Nephron (organoid): Measurements from ENCODE around the gene PDSS2.

Source experiments
- H3K27ac Mint-ChIP-seq, 3 experiments: 2 replicates each; pipeline ENCODE4 v1.8.0; 2020; ENCODE audit warnings: mixed read lengths in 3 of 3, mild to moderate bottlenecking in 2 of 3, moderate library complexity in 1 of 3
- H3K27me3 Mint-ChIP-seq: 2 replicates; pipeline ENCODE4 v1.8.0; 2021; ENCODE audit warnings: low read depth, mild to moderate bottlenecking, moderate library complexity, mixed read lengths
- H3K36me3 Mint-ChIP-seq: 2 replicates; pipeline ENCODE4 v1.8.0; 2020; ENCODE audit warnings: low read depth, mixed read lengths
- H3K4me1 Mint-ChIP-seq: 2 replicates; pipeline ENCODE4 v1.8.0; 2020; ENCODE audit warnings: mixed read lengths
- H3K4me3 Mint-ChIP-seq, 3 experiments: 2 replicates each; pipeline ENCODE4 v1.8.0; 2020; ENCODE audit warnings: mild to moderate bottlenecking in 3 of 3, mixed read lengths in 3 of 3, moderate library complexity in 2 of 3
- H3K9me3 Mint-ChIP-seq: 2 replicates; pipeline ENCODE4 v1.8.0; 2020; ENCODE audit warnings: mixed read lengths
- TF ChIP-seq, protein P1 (sequence below), 3 experiments: fragments of 200-600 bp; sonication (generic); IDR thresholded peaks; one replicate each; pipeline ENCODE4 v1.5.0; 2021; ENCODE audit warnings: antibody characterized with exemption in 3 of 3; ENCODE audit not compliant: unreplicated experiment in 3 of 3

The PDSS2 gene

DNA sequence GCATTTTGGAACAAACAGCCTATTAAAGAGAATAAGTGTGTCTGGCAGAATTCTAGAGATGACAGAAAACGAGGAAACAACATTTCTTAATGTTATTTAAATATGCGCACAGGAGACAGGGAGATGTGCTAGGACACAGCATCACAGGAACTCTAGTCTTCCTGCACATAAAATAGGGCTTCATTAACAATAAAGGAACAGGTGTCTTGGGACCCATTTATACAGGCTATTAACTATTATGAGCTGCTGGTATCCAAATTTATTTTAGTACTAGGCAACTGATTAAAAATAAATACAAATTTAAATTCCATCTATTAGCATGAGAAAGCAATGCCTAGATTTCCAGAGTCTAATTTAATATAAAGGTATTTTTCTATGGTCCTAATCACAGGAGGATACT, 102.3 kb downstream of the PDSS2 start:
- Mint-ChIP-seq H3K27me3 (no peaks in the 10 kb centered on the region), H3K36me3 (peaks cover 6% of the 10 kb centered on the region), H3K9me3 (no peaks in the 10 kb centered on the region), H3K27ac (no peak overlapping the region), H3K4me1 (no peaks in the 10 kb centered on the region), H3K4me3 (no peak overlapping the region)
- TF ChIP-seq, protein P1, sequence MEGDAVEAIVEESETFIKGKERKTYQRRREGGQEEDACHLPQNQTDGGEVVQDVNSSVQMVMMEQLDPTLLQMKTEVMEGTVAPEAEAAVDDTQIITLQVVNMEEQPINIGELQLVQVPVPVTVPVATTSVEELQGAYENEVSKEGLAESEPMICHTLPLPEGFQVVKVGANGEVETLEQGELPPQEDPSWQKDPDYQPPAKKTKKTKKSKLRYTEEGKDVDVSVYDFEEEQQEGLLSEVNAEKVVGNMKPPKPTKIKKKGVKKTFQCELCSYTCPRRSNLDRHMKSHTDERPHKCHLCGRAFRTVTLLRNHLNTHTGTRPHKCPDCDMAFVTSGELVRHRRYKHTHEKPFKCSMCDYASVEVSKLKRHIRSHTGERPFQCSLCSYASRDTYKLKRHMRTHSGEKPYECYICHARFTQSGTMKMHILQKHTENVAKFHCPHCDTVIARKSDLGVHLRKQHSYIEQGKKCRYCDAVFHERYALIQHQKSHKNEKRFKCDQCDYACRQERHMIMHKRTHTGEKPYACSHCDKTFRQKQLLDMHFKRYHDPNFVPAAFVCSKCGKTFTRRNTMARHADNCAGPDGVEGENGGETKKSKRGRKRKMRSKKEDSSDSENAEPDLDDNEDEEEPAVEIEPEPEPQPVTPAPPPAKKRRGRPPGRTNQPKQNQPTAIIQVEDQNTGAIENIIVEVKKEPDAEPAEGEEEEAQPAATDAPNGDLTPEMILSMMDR (IDR thresholded peaks at IDR 0.05; ENCODE audit: unreplicated experiment in 3 of 3), result no peak

DNA sequence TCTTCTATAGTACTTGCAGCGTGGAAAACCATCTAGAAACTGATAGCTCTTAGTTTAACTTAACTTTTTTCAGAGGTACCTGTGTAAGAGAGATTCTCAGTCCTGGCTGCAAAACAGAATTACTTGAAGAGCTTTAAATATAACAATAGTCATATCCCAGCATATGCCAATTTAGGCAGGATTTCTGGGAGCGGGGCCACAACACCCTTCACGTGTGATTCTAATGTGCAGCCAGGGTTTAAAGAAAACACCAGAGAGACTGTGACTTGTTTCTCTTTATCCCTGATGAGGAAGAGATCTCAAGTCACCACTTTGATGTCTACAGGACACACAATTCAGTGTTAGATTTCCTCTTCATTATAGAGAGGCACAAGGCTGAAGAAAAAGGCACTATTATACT, 103.7 kb downstream of the PDSS2 start:
- TF ChIP-seq, protein P1 (IDR thresholded peaks at IDR 0.05; ENCODE audit: unreplicated experiment in 3 of 3), result no peak

DNA sequence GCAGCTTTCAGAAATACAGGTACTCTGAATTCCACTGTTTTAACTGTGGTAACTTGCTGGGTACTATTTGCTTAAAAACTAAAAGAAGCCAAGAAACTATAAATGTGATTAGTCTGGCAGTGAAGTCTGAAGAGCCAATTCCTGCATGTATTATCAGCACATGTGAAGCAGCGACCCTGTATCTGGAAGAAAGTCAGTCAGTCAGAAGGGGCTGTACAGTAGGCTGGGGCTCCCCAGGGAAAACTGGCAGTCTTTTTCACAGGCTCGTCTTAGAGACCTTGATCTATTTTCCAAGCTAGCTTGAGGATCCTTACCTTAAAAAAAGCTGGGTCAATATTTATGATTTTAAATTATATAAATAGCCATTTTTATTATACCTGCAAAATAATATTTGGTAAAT, 104.9 kb downstream of the PDSS2 start:
- H3K36me3 Mint-ChIP-seq, result no peaks in the 10 kb centered on the region
- H3K4me3 Mint-ChIP-seq, result no peak overlapping the region
- H3K9me3 Mint-ChIP-seq, result no peaks in the 10 kb centered on the region
- TF ChIP-seq, protein P1 (IDR thresholded peaks at IDR 0.05; ENCODE audit: unreplicated experiment in 3 of 3), result no peak
- no peak overlapping the region for H3K27ac Mint-ChIP-seq
- H3K4me1 Mint-ChIP-seq, result no peaks in the 10 kb centered on the region
- no peaks in the 10 kb centered on the region for H3K27me3 Mint-ChIP-seq

More for the DNA sequence above, 103.7 kb downstream of the PDSS2 start:
- H3K27ac Mint-ChIP-seq, result no peak overlapping the region
- no peaks in the 10 kb centered on the region for H3K27me3 Mint-ChIP-seq
- no peaks in the 10 kb centered on the region for H3K9me3 Mint-ChIP-seq
- no peak overlapping the region for H3K4me3 Mint-ChIP-seq
- no peaks in the 10 kb centered on the region for H3K36me3 Mint-ChIP-seq
- no peaks in the 10 kb centered on the region for H3K4me1 Mint-ChIP-seq

DNA sequence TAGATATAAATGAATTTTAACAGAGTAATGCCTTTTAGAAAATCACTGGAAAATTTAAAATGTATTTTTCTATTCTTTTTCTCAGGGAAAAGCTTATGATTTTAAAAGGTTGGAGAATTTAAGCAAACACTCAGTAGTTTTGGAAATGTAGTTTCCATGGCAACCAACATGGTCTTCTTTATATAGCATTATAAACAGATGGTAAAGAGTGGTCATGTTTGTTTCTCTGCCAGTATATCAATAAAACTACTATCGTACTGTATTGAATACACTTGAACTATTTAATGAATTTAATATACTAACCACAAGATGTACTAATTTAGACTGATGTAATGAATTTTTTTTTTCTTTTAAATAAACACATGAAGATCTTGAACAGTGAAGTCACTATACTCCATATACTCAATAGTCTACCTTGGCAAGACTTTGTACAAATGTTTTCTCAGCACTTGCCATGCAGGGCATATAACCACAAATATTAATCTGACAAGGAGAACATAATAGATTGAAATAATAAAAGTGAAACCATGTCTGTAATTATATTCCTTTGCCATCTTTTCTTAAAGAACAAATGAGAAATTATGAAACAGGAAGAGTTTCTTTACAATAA, 105.5 kb downstream of the PDSS2 start:
- no peaks in the 10 kb centered on the region for H3K36me3 Mint-ChIP-seq
- TF ChIP-seq, protein P1 (IDR thresholded peaks at IDR 0.05; ENCODE audit: unreplicated experiment in 3 of 3), result no peak
- no peaks in the 10 kb centered on the region for H3K9me3 Mint-ChIP-seq
- H3K4me1 Mint-ChIP-seq, result no peaks in the 10 kb centered on the region
- H3K27me3 Mint-ChIP-seq, result no peaks in the 10 kb centered on the region
- no peak overlapping the region for H3K27ac Mint-ChIP-seq
- no peak overlapping the region for H3K4me3 Mint-ChIP-seq

DNA sequence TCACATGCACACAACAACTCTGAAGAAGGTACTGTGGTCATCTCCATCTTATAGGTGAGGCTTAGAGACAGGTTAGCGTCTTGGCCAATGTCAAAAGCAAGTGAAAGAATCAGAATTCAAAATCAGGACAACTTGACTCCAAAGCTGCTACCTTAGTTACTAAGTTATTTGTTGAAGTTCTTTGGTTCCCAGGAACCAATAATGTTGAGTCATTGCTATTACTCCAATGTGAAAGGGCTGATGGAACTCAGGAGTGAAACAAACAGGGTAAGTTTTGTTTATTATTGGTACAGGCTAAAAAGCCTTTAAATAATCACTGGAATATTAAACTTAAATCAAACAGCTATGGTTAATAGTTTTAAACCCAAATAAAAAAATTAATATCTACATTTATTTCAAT, 111.1 kb downstream of the PDSS2 start:
- Mint-ChIP-seq H3K36me3 (no peaks in the 10 kb centered on the region), H3K4me1 (no peaks in the 10 kb centered on the region), H3K27ac (no peak overlapping the region), H3K9me3 (no peaks in the 10 kb centered on the region), H3K4me3 (no peak overlapping the region), H3K27me3 (no peaks in the 10 kb centered on the region)
- TF ChIP-seq, protein P1 (IDR thresholded peaks at IDR 0.05; ENCODE audit: unreplicated experiment in 3 of 3), result no peak

DNA sequence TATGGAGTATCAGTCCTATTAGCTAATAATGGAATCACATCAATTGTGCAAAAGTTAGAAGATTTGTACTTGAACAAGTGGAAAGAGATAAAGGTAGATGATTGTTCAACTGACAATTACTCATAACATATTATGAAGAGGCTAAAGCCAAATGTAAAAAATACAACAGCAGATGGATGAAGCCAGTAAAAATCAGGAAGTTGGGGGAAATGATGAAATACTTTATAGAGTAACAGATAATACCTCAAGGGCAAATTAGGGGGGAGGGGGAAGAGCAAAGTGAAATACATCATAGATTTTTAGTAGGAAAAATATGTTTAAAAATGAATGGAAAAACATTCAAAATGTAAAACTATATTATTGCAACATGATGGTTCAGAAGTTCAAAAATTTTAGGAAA, 114.0 kb downstream of the PDSS2 start:
- Mint-ChIP-seq H3K27me3 (no peaks in the 10 kb centered on the region), H3K4me3 (no peak overlapping the region), H3K27ac (no peak overlapping the region), H3K36me3 (no peaks in the 10 kb centered on the region), H3K9me3 (no peaks in the 10 kb centered on the region), H3K4me1 (no peaks in the 10 kb centered on the region)
- TF ChIP-seq, protein P1 (IDR thresholded peaks at IDR 0.05; ENCODE audit: unreplicated experiment in 3 of 3), result no peak
